Neural cell (in vitro differentiated cells): Measurements from ENCODE around the gene GIPC1.

ENCODE experiments used
- EZH2 ChIP-seq: fragments of 200-600, 300-800 bp; shearing (Covaris generic), sonication (generic); IDR thresholded peaks from 2 replicates; pipeline ENCODE4 v1.6.1; 2014; ENCODE audit warnings: antibody characterized with exemption, low read length, borderline replicate concordance, mild to moderate bottlenecking; ENCODE audit not compliant: insufficient read depth, poor library complexity, severe bottlenecking
- POLR2AphosphoS5 ChIP-seq: IDR thresholded peaks from 2 replicates; pipeline ENCODE4 v1.6.1; 2012
- RAD21 ChIP-seq: fragments of 450-650 bp; conservative IDR thresholded peaks from 2 replicates; pipeline ENCODE4 v1.6.1; 2014; ENCODE audit warnings: antibody characterized with exemption, mild to moderate bottlenecking, moderate library complexity
- TAF1 ChIP-seq: IDR thresholded peaks from 2 replicates; pipeline ENCODE4 v1.6.1; 2012; ENCODE audit warnings: low read depth
- TF ChIP-seq, protein P1 (sequence below): fragments of 450-650 bp; IDR thresholded peaks from 2 replicates; pipeline ENCODE4 v1.5.1; 2014; ENCODE audit warnings: antibody characterized with exemption, mild to moderate bottlenecking, moderate library complexity; ENCODE audit not compliant: poor library complexity, severe bottlenecking

DNA sequence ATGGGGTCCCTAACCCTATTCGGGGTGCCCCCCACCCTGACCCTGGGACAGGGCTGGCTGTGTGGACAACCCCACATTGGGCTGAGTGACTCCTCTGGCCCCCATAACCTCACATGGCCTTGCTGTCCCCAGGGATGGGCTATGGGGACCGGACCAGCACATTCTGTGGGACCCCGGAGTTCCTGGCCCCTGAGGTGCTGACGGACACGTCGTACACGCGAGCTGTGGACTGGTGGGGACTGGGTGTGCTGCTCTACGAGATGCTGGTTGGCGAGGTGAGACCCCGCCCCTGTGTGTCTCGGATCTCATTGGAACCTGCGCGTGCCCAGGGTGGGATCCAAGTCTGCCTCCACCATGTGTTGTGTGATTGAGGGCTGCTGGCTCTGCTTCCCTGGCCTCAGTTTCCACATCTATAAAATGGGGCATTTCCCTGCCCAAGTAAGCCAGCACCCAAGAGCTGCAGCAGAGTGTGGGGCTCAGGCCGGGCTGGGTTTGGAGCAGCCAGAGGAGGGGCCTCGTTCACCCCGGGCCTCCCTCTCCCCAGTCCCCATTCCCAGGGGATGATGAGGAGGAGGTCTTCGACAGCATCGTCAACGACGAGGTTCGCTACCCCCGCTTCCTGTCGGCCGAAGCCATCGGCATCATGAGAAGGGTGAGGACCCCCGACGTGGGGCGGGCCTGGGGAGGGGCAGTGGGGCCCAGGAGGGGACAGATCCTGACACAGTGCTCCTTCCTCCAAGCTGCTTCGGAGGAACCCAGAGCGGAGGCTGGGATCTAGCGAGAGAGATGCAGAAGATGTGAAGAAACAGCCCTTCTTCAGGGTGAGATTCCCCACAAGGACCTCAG lies 25.7 kb downstream of the GIPC1 start:
- TF ChIP-seq, protein P1, sequence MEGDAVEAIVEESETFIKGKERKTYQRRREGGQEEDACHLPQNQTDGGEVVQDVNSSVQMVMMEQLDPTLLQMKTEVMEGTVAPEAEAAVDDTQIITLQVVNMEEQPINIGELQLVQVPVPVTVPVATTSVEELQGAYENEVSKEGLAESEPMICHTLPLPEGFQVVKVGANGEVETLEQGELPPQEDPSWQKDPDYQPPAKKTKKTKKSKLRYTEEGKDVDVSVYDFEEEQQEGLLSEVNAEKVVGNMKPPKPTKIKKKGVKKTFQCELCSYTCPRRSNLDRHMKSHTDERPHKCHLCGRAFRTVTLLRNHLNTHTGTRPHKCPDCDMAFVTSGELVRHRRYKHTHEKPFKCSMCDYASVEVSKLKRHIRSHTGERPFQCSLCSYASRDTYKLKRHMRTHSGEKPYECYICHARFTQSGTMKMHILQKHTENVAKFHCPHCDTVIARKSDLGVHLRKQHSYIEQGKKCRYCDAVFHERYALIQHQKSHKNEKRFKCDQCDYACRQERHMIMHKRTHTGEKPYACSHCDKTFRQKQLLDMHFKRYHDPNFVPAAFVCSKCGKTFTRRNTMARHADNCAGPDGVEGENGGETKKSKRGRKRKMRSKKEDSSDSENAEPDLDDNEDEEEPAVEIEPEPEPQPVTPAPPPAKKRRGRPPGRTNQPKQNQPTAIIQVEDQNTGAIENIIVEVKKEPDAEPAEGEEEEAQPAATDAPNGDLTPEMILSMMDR: no peak
- TF ChIP-seq RAD21: no peak
- no peak for TF ChIP-seq TAF1
- TF ChIP-seq EZH2: no peak
- TF ChIP-seq POLR2AphosphoS5: no peak
